HG02852 (cell line): ENCODE measurements around the gene FANCG.

Experiments
- ATAC-seq: cut with Tn5 transposase; IDR thresholded peaks from one replicate; pipeline ENCODE4 v1.9.1; 2021; ENCODE audit warnings: mild to moderate bottlenecking, moderate library complexity; ENCODE audit not compliant: unreplicated experiment

The FANCG gene

GRCh38 chr9:35027374-35027773 is 52.4 kb downstream of the FANCG start:
- ATAC-seq = no peak

DNA sequence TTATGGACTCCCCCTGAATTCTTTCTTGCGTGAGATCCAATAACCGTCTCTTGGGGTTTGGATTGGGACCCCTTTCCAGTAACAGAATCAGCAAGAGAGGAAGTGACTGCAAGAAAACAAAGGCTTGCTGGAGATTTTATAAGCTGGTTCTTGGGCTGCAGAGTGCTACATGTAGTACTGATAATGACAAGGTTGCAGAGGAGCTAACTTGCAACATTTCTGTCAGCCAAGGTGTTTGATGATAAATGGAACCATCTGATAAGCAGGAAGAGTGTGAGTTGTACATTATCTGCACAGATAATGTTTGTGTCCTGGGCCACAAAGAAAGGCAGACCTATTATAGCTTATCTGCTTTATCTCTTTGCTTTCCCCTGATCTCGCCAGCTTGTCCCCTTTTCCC is 53.1 kb downstream of the FANCG start:
- no peak for ATAC-seq
